ENCODE results near the gene UTP14C. TPM values are rescaled to one million over a fixed set of nuclear protein-coding genes. Genes with fewer than 3 reads are reported as not detected.
"Not testable (repeated sequence)": the region's sequence is repeated elsewhere in the genome, so short reads cannot be mapped to it uniquely, and the experiment has no call there.

The UTP14C gene
- total and polyA plus RNA-seq, 2 donors (not counting 1 experiment from before 2014, with no cell fraction given), result 1.9 to 14.9 TPM

DNA sequence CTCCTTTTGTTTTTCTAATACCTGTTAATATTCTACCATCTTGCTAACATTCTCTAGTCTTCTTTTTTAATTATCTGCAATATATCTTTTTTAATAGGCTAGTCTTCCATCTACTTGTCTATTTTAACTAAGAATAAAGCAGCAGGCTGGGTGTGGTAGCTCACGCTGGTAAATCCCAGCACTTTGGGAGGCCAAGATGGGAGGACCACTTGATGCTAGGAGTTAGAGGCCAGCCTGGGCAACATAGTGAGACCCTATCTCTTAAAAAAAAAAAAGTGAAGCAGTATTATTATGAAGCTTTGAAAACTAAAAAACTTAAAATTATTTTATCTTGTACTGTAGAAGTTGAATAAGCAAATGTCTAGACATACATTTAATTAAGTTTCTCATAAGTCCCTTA lies 3.3 kb downstream of the UTP14C start:
- H3K36me3 ChIP-seq (replicated peaks in 1 of 2; ENCODE audit: control extremely low read depth in 1 of 2, control insufficient read depth in 1 of 2, extremely low read depth in 1 of 2, insufficient read depth in 2 of 2, low read length in 1 of 2), result peaks cover 3 to 46% of the 10 kb centered on the region in 2 experiments
- POLR2A ChIA-PET, result no interaction called here
- Mint-ChIP-seq H3K4me1 (peaks cover 16% of the 10 kb centered on the region), H3K9me3 (ENCODE audit: insufficient read depth) (no peaks in the 10 kb centered on the region), H3K27ac (no peak overlapping the region), H3K27me3 (no peaks in the 10 kb centered on the region), H3K4me3 (no peak overlapping the region)
- H4K20me1 ChIP-seq (ENCODE audit: control insufficient read depth, insufficient read depth, low read length, poor library complexity, severe bottlenecking), result peaks cover 25% of the 10 kb centered on the region
- no peak overlapping the region for H3K27ac ChIP-seq (ENCODE audit: low read length in 2 of 2)
- H3K4me1 ChIP-seq (ENCODE audit: control insufficient read depth in 2 of 2, insufficient read depth in 2 of 2, low read length in 2 of 2), result no peaks in the 10 kb centered on the region
- no peak overlapping the region for H3K4me3 ChIP-seq (ENCODE audit: control extremely low read depth in 1 of 5, extremely low read depth in 1 of 5, insufficient read depth in 1 of 5, low read depth in 2 of 5, low read length in 4 of 5)
- no peak overlapping the region for H2AFZ ChIP-seq (ENCODE audit: insufficient read depth, low read depth, low read length, poor library complexity, severe bottlenecking)
- WGBS (ENCODE audit: insufficient coverage), result no CpG with 5 or more reads among the region's 1 CpG
- ATAC-seq (ENCODE audit: low read depth), result no peak
- intact Hi-C loops (cut with micrococcal nuclease), result no loop called here
- no peaks in the 10 kb centered on the region for H3K9me3 ChIP-seq (ENCODE audit: control extremely low read depth in 1 of 3, control insufficient read depth in 2 of 3, insufficient read depth in 1 of 3, low read length in 2 of 3)
- TF ChIP-seq, protein P1, sequence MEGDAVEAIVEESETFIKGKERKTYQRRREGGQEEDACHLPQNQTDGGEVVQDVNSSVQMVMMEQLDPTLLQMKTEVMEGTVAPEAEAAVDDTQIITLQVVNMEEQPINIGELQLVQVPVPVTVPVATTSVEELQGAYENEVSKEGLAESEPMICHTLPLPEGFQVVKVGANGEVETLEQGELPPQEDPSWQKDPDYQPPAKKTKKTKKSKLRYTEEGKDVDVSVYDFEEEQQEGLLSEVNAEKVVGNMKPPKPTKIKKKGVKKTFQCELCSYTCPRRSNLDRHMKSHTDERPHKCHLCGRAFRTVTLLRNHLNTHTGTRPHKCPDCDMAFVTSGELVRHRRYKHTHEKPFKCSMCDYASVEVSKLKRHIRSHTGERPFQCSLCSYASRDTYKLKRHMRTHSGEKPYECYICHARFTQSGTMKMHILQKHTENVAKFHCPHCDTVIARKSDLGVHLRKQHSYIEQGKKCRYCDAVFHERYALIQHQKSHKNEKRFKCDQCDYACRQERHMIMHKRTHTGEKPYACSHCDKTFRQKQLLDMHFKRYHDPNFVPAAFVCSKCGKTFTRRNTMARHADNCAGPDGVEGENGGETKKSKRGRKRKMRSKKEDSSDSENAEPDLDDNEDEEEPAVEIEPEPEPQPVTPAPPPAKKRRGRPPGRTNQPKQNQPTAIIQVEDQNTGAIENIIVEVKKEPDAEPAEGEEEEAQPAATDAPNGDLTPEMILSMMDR (IDR thresholded peaks at IDR 0.05), result no peak
- no peak for TF ChIP-seq EZH2 (IDR thresholded peaks at IDR 0.05; ENCODE audit: borderline replicate concordance, insufficient read depth, low read depth, low read length, poor library complexity, severe bottlenecking)
- DNase-seq, result no peak
- H3K79me2 ChIP-seq (ENCODE audit: control insufficient read depth, insufficient read depth, low read length), result peaks cover 32% of the 10 kb centered on the region
- no peaks in the 10 kb centered on the region for H3K27me3 ChIP-seq (replicated peaks in 1 of 4; ENCODE audit: control extremely low read depth in 1 of 4, control insufficient read depth in 3 of 4, insufficient read depth in 4 of 4, low read length in 3 of 4)
- CTCF ChIA-PET, result no interaction called here
- no peak overlapping the region for H3K9ac ChIP-seq (ENCODE audit: low read length)
- no peak overlapping the region for H3K4me2 ChIP-seq (replicated peaks; ENCODE audit: low read depth, low read length, poor library complexity, severe bottlenecking)

DNA sequence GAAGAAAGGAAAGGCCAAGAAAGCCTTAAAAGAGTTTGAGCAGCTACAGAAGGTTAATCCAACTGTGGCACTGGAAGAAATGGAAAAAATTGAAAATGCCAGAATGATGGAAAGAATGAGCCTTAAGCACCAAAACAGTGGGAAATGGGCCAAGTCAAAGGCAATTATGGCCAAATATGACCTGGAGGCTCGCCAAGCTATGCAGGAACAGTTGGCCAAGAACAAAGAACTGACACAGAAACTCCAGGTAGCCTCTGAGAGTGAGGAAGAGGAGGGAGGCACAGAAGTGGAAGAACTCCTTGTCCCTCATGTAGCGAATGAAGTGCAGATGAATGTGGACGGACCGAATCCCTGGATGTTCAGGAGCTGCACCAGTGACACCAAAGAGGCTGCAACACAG lies 5.1 kb downstream of the UTP14C start:
- POLR2A ChIA-PET, result no interaction called here
- Histone ChIP-seq H3K4me3 (ENCODE audit: control extremely low read depth in 1 of 5, extremely low read depth in 1 of 5, insufficient read depth in 1 of 5, low read depth in 2 of 5, low read length in 4 of 5) (no peak overlapping the region), H2AFZ (ENCODE audit: insufficient read depth, low read depth, low read length, poor library complexity, severe bottlenecking) (no peak overlapping the region), H3K27me3 (replicated peaks in 1 of 4; ENCODE audit: control extremely low read depth in 1 of 4, control insufficient read depth in 3 of 4, insufficient read depth in 4 of 4, low read length in 3 of 4) (no peaks in the 10 kb centered on the region), H3K27ac (ENCODE audit: low read length in 2 of 2) (no peak overlapping the region), H3K36me3 (replicated peaks in 1 of 2; ENCODE audit: control extremely low read depth in 1 of 2, control insufficient read depth in 1 of 2, extremely low read depth in 1 of 2, insufficient read depth in 2 of 2, low read length in 1 of 2) (peaks cover 0 to 37% of the 10 kb centered on the region in 2 experiments), H3K4me1 (ENCODE audit: control insufficient read depth in 2 of 2, insufficient read depth in 2 of 2, low read length in 2 of 2) (no peaks in the 10 kb centered on the region), H3K9ac (ENCODE audit: low read length) (no peak overlapping the region), H4K20me1 (ENCODE audit: control insufficient read depth, insufficient read depth, low read length, poor library complexity, severe bottlenecking) (peaks cover 27% of the 10 kb centered on the region), H3K9me3 (ENCODE audit: control extremely low read depth in 1 of 3, control insufficient read depth in 2 of 3, insufficient read depth in 1 of 3, low read length in 2 of 3) (no peaks in the 10 kb centered on the region), H3K79me2 (ENCODE audit: control insufficient read depth, insufficient read depth, low read length) (peaks cover 25% of the 10 kb centered on the region), H3K4me2 (replicated peaks; ENCODE audit: low read depth, low read length, poor library complexity, severe bottlenecking) (no peak overlapping the region)
- Mint-ChIP-seq H3K27me3 (no peaks in the 10 kb centered on the region), H3K4me3 (no peak overlapping the region), H3K9me3 (ENCODE audit: insufficient read depth) (no peaks in the 10 kb centered on the region), H3K27ac (no peak overlapping the region), H3K4me1 (peaks cover 16% of the 10 kb centered on the region)
- ATAC-seq (ENCODE audit: low read depth) (no peak), DNase-seq (no peak)
- intact Hi-C loops (cut with micrococcal nuclease), result no loop called here
- WGBS (ENCODE audit: insufficient coverage), result 97% methylated on average over 4 of the region's 4 CpGs
- TF ChIP-seq, protein P1 (IDR thresholded peaks at IDR 0.05), result no peak
- no peak for TF ChIP-seq EZH2 (IDR thresholded peaks at IDR 0.05; ENCODE audit: borderline replicate concordance, insufficient read depth, low read depth, low read length, poor library complexity, severe bottlenecking)
- CTCF ChIA-PET, result interaction anchor here (1.4 kb wide), 1 partner anchor 8 kb away, joined by 3 read pairs; no protein-coding TSS in a partner anchor

- Histone ChIP-seq H4K20me1 (ENCODE audit: control insufficient read depth, insufficient read depth, low read length, poor library complexity, severe bottlenecking) (peaks cover 19% of the 10 kb centered on the region), H3K36me3 (replicated peaks in 1 of 2; ENCODE audit: control extremely low read depth in 1 of 2, control insufficient read depth in 1 of 2, extremely low read depth in 1 of 2, insufficient read depth in 2 of 2, low read length in 1 of 2) (peaks cover 0 to 29% of the 10 kb centered on the region in 2 experiments), H3K79me2 (ENCODE audit: control insufficient read depth, insufficient read depth, low read length) (peaks cover 18% of the 10 kb centered on the region)
- POLR2A ChIA-PET; H3K4me2 ChIP-seq (replicated peaks; ENCODE audit: low read depth, low read length, poor library complexity, severe bottlenecking); H3K27ac ChIP-seq (ENCODE audit: low read length in 2 of 2); intact Hi-C loops (cut with micrococcal nuclease); H3K27me3 Mint-ChIP-seq; H3K4me3 ChIP-seq (ENCODE audit: control extremely low read depth in 1 of 5, extremely low read depth in 1 of 5, insufficient read depth in 1 of 5, low read depth in 2 of 5, low read length in 4 of 5); H3K4me3 Mint-ChIP-seq; H3K9me3 Mint-ChIP-seq (ENCODE audit: insufficient read depth); H3K27ac Mint-ChIP-seq; ATAC-seq (ENCODE audit: low read depth); H3K4me1 ChIP-seq (ENCODE audit: control insufficient read depth in 2 of 2, insufficient read depth in 2 of 2, low read length in 2 of 2); H3K9ac ChIP-seq (ENCODE audit: low read length); DNase-seq; H3K9me3 ChIP-seq (ENCODE audit: control extremely low read depth in 1 of 3, control insufficient read depth in 2 of 3, insufficient read depth in 1 of 3, low read length in 2 of 3); H2AFZ ChIP-seq (ENCODE audit: insufficient read depth, low read depth, low read length, poor library complexity, severe bottlenecking); H3K27me3 ChIP-seq (replicated peaks in 1 of 4; ENCODE audit: control extremely low read depth in 1 of 4, control insufficient read depth in 3 of 4, insufficient read depth in 4 of 4, low read length in 3 of 4): not testable (repeated sequence)
- CTCF ChIA-PET, result interaction anchor here (1.4 kb wide), 1 partner anchor 9 kb away, joined by 3 read pairs; no protein-coding TSS in a partner anchor
- WGBS (ENCODE audit: insufficient coverage), result 100% methylated on average over 2 of the region's 6 CpGs
- peaks cover 16% of the 10 kb centered on the region for H3K4me1 Mint-ChIP-seq
Measured at GRCh38 chr13:52030401-52030800, 5.9 kb downstream of the UTP14C start.
